22Rv1 (cell line): ENCODE data around the gene TRIM17.

ENCODE experiments used
- ZFX ChIP-seq: fragments of 450-650 bp; IDR thresholded peaks from 2 replicates; pipeline ENCODE4 v1.6.1; 2017; ENCODE audit warnings: antibody characterized with exemption, borderline replicate concordance
- TF ChIP-seq, protein P1 (sequence below): fragments of 450-650 bp; IDR thresholded peaks from 2 replicates; pipeline ENCODE4 v1.5.1; 2017; ENCODE audit warnings: mild to moderate bottlenecking

DNA sequence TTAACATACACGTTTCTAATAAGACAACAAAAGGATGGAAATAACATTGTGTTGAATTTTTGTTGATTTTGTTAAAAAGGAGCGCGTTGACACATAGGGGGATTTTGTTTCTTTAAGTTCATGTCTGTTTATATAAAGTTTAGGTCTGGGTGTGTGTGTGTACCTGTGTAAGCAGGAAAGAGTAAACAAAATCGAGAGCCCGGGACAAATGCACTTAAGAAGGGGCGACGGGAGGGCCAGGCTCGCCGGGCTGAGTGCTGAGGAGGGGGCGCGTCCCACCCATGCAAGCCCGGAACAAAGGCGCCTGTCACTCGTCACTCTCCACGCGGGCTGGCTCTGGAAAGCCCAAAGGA is 28.8 kb upstream of the TRIM17 start:
- TF ChIP-seq, protein P1, sequence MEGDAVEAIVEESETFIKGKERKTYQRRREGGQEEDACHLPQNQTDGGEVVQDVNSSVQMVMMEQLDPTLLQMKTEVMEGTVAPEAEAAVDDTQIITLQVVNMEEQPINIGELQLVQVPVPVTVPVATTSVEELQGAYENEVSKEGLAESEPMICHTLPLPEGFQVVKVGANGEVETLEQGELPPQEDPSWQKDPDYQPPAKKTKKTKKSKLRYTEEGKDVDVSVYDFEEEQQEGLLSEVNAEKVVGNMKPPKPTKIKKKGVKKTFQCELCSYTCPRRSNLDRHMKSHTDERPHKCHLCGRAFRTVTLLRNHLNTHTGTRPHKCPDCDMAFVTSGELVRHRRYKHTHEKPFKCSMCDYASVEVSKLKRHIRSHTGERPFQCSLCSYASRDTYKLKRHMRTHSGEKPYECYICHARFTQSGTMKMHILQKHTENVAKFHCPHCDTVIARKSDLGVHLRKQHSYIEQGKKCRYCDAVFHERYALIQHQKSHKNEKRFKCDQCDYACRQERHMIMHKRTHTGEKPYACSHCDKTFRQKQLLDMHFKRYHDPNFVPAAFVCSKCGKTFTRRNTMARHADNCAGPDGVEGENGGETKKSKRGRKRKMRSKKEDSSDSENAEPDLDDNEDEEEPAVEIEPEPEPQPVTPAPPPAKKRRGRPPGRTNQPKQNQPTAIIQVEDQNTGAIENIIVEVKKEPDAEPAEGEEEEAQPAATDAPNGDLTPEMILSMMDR: no peak
- no peak for TF ChIP-seq ZFX
